ENCODE results near the gene TAF6. TPM values are rescaled to one million over a fixed set of nuclear protein-coding genes. Genes with fewer than 3 reads are reported as not detected.

TAF6 gene
- polyA plus RNA-seq, 1 donor from 2014 or later, result 31.5 TPM

- H3K4me1 Mint-ChIP-seq, result peaks cover 22 to 29% (median 25%) of the 10 kb centered on the region in 3 donors
- peak overlapping the region; percentile 99 for H3K27ac Mint-ChIP-seq
- H3K9me3 Mint-ChIP-seq, result no peaks in the 10 kb centered on the region
- H3K27me3 Mint-ChIP-seq, result no peaks in the 10 kb centered on the region
- H3K36me3 Mint-ChIP-seq, result peaks cover 2% of the 10 kb centered on the region
- peak overlapping the region; percentile 96 to 98 (median 96) for H3K4me3 Mint-ChIP-seq
These were observed 993 bp upstream of the TAF6 start for GRCh38 chr7:100119970-100120732.

- peak overlapping the region; percentile 99 for H3K27ac Mint-ChIP-seq
- H3K4me3 Mint-ChIP-seq, result peak overlapping the region; percentile 96 to 98 (median 96)
- H3K27me3 Mint-ChIP-seq, result no peaks in the 10 kb centered on the region
- H3K9me3 Mint-ChIP-seq, result no peaks in the 10 kb centered on the region
- peaks cover 14 to 19% (median 17%) of the 10 kb centered on the region in 3 donors for H3K4me1 Mint-ChIP-seq
- peaks cover 3% of the 10 kb centered on the region for H3K36me3 Mint-ChIP-seq
These were observed 628 bp downstream of the TAF6 start for GRCh38 chr7:100118388-100119071.

- peaks cover 2% of the 10 kb centered on the region for H3K36me3 Mint-ChIP-seq
- no peaks in the 10 kb centered on the region for H3K27me3 Mint-ChIP-seq
- H3K27ac Mint-ChIP-seq, result no peak overlapping the region
- H3K4me3 Mint-ChIP-seq, result no peak overlapping the region
- no peaks in the 10 kb centered on the region for H3K9me3 Mint-ChIP-seq
- H3K4me1 Mint-ChIP-seq, result peaks cover 10 to 14% (median 11%) of the 10 kb centered on the region in 3 donors
These were observed 4.1 kb downstream of the TAF6 start for GRCh38 chr7:100115026-100115425.

GRCh38 chr7:100111914-100112313 is 7.2 kb downstream of the TAF6 start:
- Mint-ChIP-seq H3K27ac (no peak overlapping the region), H3K27me3 (no peaks in the 10 kb centered on the region), H3K4me1 (peaks cover 0 to 3% (median 0%) of the 10 kb centered on the region in 3 donors), H3K36me3 (peaks cover 2% of the 10 kb centered on the region), H3K9me3 (no peaks in the 10 kb centered on the region), H3K4me3 (peak overlapping the region in 1 of 4 donors; percentile 54)

- Mint-ChIP-seq H3K4me1 (no peaks in the 10 kb centered on the region), H3K27me3 (no peaks in the 10 kb centered on the region), H3K9me3 (no peaks in the 10 kb centered on the region), H3K27ac (peak overlapping the region in 1 of 3 donors; percentile 35), H3K36me3 (peaks cover 2% of the 10 kb centered on the region), H3K4me3 (peak overlapping the region in 1 of 4 donors; percentile 32)
These were observed 8.0 kb downstream of the TAF6 start for GRCh38 chr7:100111156-100111555.

- Mint-ChIP-seq H3K27ac (no peak overlapping the region), H3K9me3 (no peaks in the 10 kb centered on the region), H3K36me3 (peaks cover 2% of the 10 kb centered on the region), H3K4me3 (no peak overlapping the region), H3K27me3 (no peaks in the 10 kb centered on the region), H3K4me1 (no peaks in the 10 kb centered on the region)
These were observed 9.5 kb downstream of the TAF6 start for GRCh38 chr7:100109521-100110163.

- peaks cover 2 to 5% (median 4%) of the 10 kb centered on the region in 3 donors for H3K4me1 Mint-ChIP-seq
- H3K27me3 Mint-ChIP-seq, result no peaks in the 10 kb centered on the region
- H3K36me3 Mint-ChIP-seq, result no peaks in the 10 kb centered on the region
- no peaks in the 10 kb centered on the region for H3K9me3 Mint-ChIP-seq
- no peak overlapping the region for H3K4me3 Mint-ChIP-seq
- no peak overlapping the region for H3K27ac Mint-ChIP-seq
These were observed 11.3 kb downstream of the TAF6 start for GRCh38 chr7:100107890-100108289.

- H3K36me3 Mint-ChIP-seq, result no peaks in the 10 kb centered on the region
- H3K4me1 Mint-ChIP-seq, result peaks cover 4 to 5% (median 5%) of the 10 kb centered on the region in 3 donors
- peak overlapping the region in 1 of 3 donors; percentile 23 for H3K27ac Mint-ChIP-seq
These were observed 11.9 kb downstream of the TAF6 start for GRCh38 chr7:100107125-100107737.

GRCh38 chr7:100106633-100107032 is 12.5 kb downstream of the TAF6 start:
- no peaks in the 10 kb centered on the region for H3K27me3 Mint-ChIP-seq
- H3K36me3 Mint-ChIP-seq, result no peaks in the 10 kb centered on the region
- H3K27ac Mint-ChIP-seq, result peak overlapping the region in 1 of 3 donors; percentile 23
- peaks cover 4 to 5% (median 5%) of the 10 kb centered on the region in 3 donors for H3K4me1 Mint-ChIP-seq
- peak overlapping the region in 1 of 4 donors; percentile 57 for H3K4me3 Mint-ChIP-seq
- H3K9me3 Mint-ChIP-seq, result no peaks in the 10 kb centered on the region

More at GRCh38 chr7:100107125-100107737, 11.9 kb downstream of the TAF6 start:
- no peaks in the 10 kb centered on the region for H3K27me3 Mint-ChIP-seq
- peak overlapping the region in 1 of 4 donors; percentile 57 for H3K4me3 Mint-ChIP-seq
- H3K9me3 Mint-ChIP-seq, result no peaks in the 10 kb centered on the region

- no peaks in the 10 kb centered on the region for H3K36me3 Mint-ChIP-seq
- H3K9me3 Mint-ChIP-seq, result no peaks in the 10 kb centered on the region
- H3K27me3 Mint-ChIP-seq, result no peaks in the 10 kb centered on the region
- H3K4me3 Mint-ChIP-seq, result peak overlapping the region in 1 of 4 donors; percentile 52
- peaks cover 4 to 11% (median 5%) of the 10 kb centered on the region in 3 donors for H3K4me1 Mint-ChIP-seq
- H3K27ac Mint-ChIP-seq, result peak overlapping the region in 1 of 3 donors; percentile 42
These were observed 13.6 kb downstream of the TAF6 start for GRCh38 chr7:100105534-100105933.

- Mint-ChIP-seq H3K4me3 (peak overlapping the region; percentile 23 to 93 (median 78)), H3K27me3 (no peaks in the 10 kb centered on the region), H3K9me3 (no peaks in the 10 kb centered on the region), H3K27ac (peak overlapping the region in 2 of 3 donors; percentile 92 to 100), H3K36me3 (no peaks in the 10 kb centered on the region), H3K4me1 (peaks cover 10 to 19% (median 19%) of the 10 kb centered on the region in 3 donors)
These were observed 16.0 kb downstream of the TAF6 start for GRCh38 chr7:100102950-100103840.

GRCh38 chr7:100101016-100101862 is 17.9 kb downstream of the TAF6 start, which contains the start of the genes AP4M1 and MCM7:
Gene AP4M1 (plus strand): TSS chr7:100101643. CDS start chr7:100101715, 72 bp downstream.
Gene MCM7 (minus strand): TSS chr7:100101397. CDS start chr7:100101294, 103 bp downstream.
- no peaks in the 10 kb centered on the region for H3K27me3 Mint-ChIP-seq
- H3K36me3 Mint-ChIP-seq, result peaks cover 2% of the 10 kb centered on the region
- peak within 1 kb of the TSS; percentile 93 to 99 (median 98) for H3K4me3 Mint-ChIP-seq
- H3K9me3 Mint-ChIP-seq, result no peaks in the 10 kb centered on the region
- peak within 1 kb of the TSS; percentile 98 to 100 (median 99) for H3K27ac Mint-ChIP-seq
- peaks cover 16 to 22% (median 19%) of the 10 kb centered on the region in 3 donors for H3K4me1 Mint-ChIP-seq
